HepG2 (cell line): ENCODE measurements around the gene TPPP2. TPM values are rescaled to one million over a fixed set of nuclear protein-coding genes. Genes with fewer than 3 reads are reported as not detected.

Experiments used
- ATAD3A ChIP-seq: sonication (generic); formaldehyde crosslinking; IDR thresholded peaks from 2 replicates; pipeline ENCODE4 v1.4.0; 2020; ENCODE audit warnings: missing genetic modification reagents
- DNMT1 ChIP-seq: sonication (generic); formaldehyde crosslinking; IDR thresholded peaks from 2 replicates; pipeline ENCODE4 v1.5.1; 2020; ENCODE audit warnings: mild to moderate bottlenecking, missing genetic modification reagents
- E2F5 ChIP-seq: sonication (generic); formaldehyde crosslinking; conservative IDR thresholded peaks from 2 replicates; pipeline ENCODE4 v1.4.0; 2020; ENCODE audit warnings: missing genetic modification reagents
- HOXA9 ChIP-seq: sonication (generic); formaldehyde crosslinking; IDR thresholded peaks from 2 replicates; pipeline ENCODE4 v1.8.1; 2022; ENCODE audit warnings: missing genetic modification reagents, mild to moderate bottlenecking, moderate library complexity, borderline replicate concordance
- JUN ChIP-seq: sonication (generic); formaldehyde crosslinking; IDR thresholded peaks from 2 replicates; pipeline ENCODE4 v1.4.0; 2020; ENCODE audit warnings: mild to moderate bottlenecking, missing genetic modification reagents
- KLF15 ChIP-seq: sonication (generic); formaldehyde crosslinking; IDR thresholded peaks from 2 replicates; pipeline ENCODE4 v1.8.1; 2023; ENCODE audit warnings: borderline replicate concordance, mild to moderate bottlenecking, inconsistent platforms, missing genetic modification reagents, mixed read lengths
- RELA ChIP-seq: sonication (generic); formaldehyde crosslinking; IDR thresholded peaks from 2 replicates; pipeline ENCODE4 v1.4.0; 2020; ENCODE audit warnings: missing genetic modification reagents
- SRSF1 ChIP-seq: fragments of 200-400 bp; formaldehyde crosslinking; optimal IDR thresholded peaks from 2 replicates; pipeline ENCODE3; 2017; ENCODE audit warnings: mild to moderate bottlenecking, low read depth, low read length, moderate library complexity
- TBX2 ChIP-seq: sonication (generic); formaldehyde crosslinking; IDR thresholded peaks from 2 replicates; pipeline ENCODE4 v1.5.0; 2020; ENCODE audit warnings: missing genetic modification reagents, mild to moderate bottlenecking, borderline replicate concordance
- ZFP62 ChIP-seq: sonication (generic); formaldehyde crosslinking; IDR thresholded peaks from 2 replicates; pipeline ENCODE4 v1.4.0; 2020; ENCODE audit warnings: missing genetic modification reagents
- ZNF20 ChIP-seq: sonication (generic); formaldehyde crosslinking; IDR thresholded peaks from 2 replicates; pipeline ENCODE4 v1.4.0; 2020; ENCODE audit warnings: mild to moderate bottlenecking, moderate library complexity, missing genetic modification reagents
- ZNF331 ChIP-seq: sonication (generic); formaldehyde crosslinking; IDR thresholded peaks from 2 replicates; pipeline ENCODE4 v1.4.0; 2020; ENCODE audit warnings: missing genetic modification reagents
- ZNF335 ChIP-seq: sonication (generic); formaldehyde crosslinking; IDR thresholded peaks from 2 replicates; pipeline ENCODE4 v1.4.0; 2020; ENCODE audit warnings: missing genetic modification reagents
- ZNF7 ChIP-seq: IDR thresholded peaks from 2 replicates; pipeline ENCODE4 v1.6.1; 2016; ENCODE audit warnings: missing biosample characterization, missing genetic modification reagents
- ZSCAN22 ChIP-seq: sonication (generic); formaldehyde crosslinking; IDR thresholded peaks from 2 replicates; pipeline ENCODE4 v1.4.0; 2020; ENCODE audit warnings: mild to moderate bottlenecking, missing genetic modification reagents
- polyA plus RNA-seq, 8 experiments: library from polyadenylated mRNA; depleted of rRNA in 3 of 8; stranded (reverse) in 7 of 8; unstranded in 1 of 8; fragments of >200 nt; fragmentation: Illumina TruSeq in 4 of 8; extraction: Trizol in 4 of 8; gene quantifications; 2 replicates each; pipeline versions ENCODE4 v1.2.1 to v1.2.3, GENCODE V29; 2011 to 2016; ENCODE audit warnings: low read depth in 4 of 8, missing spikeins in 1 of 8, mixed read lengths in 1 of 8; ENCODE audit not compliant: insufficient read depth in 1 of 8
- total RNA-seq, 5 experiments: library from RNA; depleted of rRNA; stranded (reverse); fragments of >200 nt; fragmentation: Illumina TruSeq; extraction: Trizol; gene quantifications; 2 replicates each; pipeline ENCODE4 v1.2.3, GENCODE V29; 2016; ENCODE audit warnings: low read depth in 1 of 5
- TF ChIP-seq, protein P1 (sequence below): sonication (generic); formaldehyde crosslinking; IDR thresholded peaks from 2 replicates; pipeline ENCODE4 v1.4.0; 2020; ENCODE audit warnings: missing genetic modification reagents
- TF ChIP-seq, protein P2 (sequence below): IDR thresholded peaks from 2 replicates; pipeline ENCODE4 v1.6.1; 2016; ENCODE audit warnings: missing compliant biosample characterization, missing genetic modification reagents, borderline replicate concordance
- TF ChIP-seq, protein P3 (sequence below): sonication (generic); formaldehyde crosslinking; IDR thresholded peaks from 2 replicates; pipeline ENCODE4 v1.4.0; 2020; ENCODE audit warnings: mild to moderate bottlenecking, missing genetic modification reagents
- TF ChIP-seq, protein P4 (sequence below): sonication (generic); formaldehyde crosslinking; IDR thresholded peaks from 2 replicates; pipeline ENCODE4 v1.8.1; 2023; ENCODE audit warnings: missing genetic modification reagents, inconsistent platforms, borderline replicate concordance

Gene TPPP2
- total and polyA plus RNA-seq, 2 of the 13 experiments (the other 11 are each of a cell fraction or from before 2014, with no cell fraction given): 0.58 to 4.2 TPM

- TF ChIP-seq, protein P1, sequence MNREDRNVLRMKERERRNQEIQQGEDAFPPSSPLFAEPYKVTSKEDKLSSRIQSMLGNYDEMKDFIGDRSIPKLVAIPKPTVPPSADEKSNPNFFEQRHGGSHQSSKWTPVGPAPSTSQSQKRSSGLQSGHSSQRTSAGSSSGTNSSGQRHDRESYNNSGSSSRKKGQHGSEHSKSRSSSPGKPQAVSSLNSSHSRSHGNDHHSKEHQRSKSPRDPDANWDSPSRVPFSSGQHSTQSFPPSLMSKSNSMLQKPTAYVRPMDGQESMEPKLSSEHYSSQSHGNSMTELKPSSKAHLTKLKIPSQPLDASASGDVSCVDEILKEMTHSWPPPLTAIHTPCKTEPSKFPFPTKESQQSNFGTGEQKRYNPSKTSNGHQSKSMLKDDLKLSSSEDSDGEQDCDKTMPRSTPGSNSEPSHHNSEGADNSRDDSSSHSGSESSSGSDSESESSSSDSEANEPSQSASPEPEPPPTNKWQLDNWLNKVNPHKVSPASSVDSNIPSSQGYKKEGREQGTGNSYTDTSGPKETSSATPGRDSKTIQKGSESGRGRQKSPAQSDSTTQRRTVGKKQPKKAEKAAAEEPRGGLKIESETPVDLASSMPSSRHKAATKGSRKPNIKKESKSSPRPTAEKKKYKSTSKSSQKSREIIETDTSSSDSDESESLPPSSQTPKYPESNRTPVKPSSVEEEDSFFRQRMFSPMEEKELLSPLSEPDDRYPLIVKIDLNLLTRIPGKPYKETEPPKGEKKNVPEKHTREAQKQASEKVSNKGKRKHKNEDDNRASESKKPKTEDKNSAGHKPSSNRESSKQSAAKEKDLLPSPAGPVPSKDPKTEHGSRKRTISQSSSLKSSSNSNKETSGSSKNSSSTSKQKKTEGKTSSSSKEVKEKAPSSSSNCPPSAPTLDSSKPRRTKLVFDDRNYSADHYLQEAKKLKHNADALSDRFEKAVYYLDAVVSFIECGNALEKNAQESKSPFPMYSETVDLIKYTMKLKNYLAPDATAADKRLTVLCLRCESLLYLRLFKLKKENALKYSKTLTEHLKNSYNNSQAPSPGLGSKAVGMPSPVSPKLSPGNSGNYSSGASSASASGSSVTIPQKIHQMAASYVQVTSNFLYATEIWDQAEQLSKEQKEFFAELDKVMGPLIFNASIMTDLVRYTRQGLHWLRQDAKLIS: no peak; the same call in 1 of the 2 replicates
- TF ChIP-seq KLF15 (CRISPR knock-in tag): no peak
- peak; percentile 93 for TF ChIP-seq TBX2 (CRISPR knock-in tag)
- TF ChIP-seq RELA (CRISPR knock-in tag): peak; percentile 58; the same call in 1 of the 2 replicates
- TF ChIP-seq, protein P2, sequence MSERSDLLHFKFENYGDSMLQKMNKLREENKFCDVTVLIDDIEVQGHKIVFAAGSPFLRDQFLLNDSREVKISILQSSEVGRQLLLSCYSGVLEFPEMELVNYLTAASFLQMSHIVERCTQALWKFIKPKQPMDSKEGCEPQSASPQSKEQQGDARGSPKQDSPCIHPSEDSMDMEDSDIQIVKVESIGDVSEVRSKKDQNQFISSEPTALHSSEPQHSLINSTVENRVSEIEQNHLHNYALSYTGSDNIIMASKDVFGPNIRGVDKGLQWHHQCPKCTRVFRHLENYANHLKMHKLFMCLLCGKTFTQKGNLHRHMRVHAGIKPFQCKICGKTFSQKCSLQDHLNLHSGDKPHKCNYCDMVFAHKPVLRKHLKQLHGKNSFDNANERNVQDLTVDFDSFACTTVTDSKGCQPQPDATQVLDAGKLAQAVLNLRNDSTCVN (CRISPR knock-in tag): no peak
- TF ChIP-seq DNMT1 (CRISPR knock-in tag): no peak
- TF ChIP-seq ZNF20: no peak; the same call in 1 of the 2 replicates
- TF ChIP-seq ZNF7 (CRISPR knock-in tag): no peak
- peak; percentile 82 for TF ChIP-seq ZNF335 (CRISPR knock-in tag)
- no peak for TF ChIP-seq HOXA9 (CRISPR knock-in tag)
- TF ChIP-seq ZFP62: no peak
- TF ChIP-seq E2F5: no peak; the same call in 1 of the 2 replicates
- peak; percentile 38; the same call in 1 of the 2 replicates for TF ChIP-seq ZSCAN22 (CRISPR knock-in tag)
- TF ChIP-seq ATAD3A (CRISPR knock-in tag): no peak
- no peak for TF ChIP-seq SRSF1
- TF ChIP-seq, protein P3, sequence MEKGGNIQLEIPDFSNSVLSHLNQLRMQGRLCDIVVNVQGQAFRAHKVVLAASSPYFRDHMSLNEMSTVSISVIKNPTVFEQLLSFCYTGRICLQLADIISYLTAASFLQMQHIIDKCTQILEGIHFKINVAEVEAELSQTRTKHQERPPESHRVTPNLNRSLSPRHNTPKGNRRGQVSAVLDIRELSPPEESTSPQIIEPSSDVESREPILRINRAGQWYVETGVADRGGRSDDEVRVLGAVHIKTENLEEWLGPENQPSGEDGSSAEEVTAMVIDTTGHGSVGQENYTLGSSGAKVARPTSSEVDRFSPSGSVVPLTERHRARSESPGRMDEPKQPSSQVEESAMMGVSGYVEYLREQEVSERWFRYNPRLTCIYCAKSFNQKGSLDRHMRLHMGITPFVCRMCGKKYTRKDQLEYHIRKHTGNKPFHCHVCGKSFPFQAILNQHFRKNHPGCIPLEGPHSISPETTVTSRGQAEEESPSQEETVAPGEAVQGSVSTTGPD (CRISPR knock-in tag): no peak
- TF ChIP-seq, protein P4, sequence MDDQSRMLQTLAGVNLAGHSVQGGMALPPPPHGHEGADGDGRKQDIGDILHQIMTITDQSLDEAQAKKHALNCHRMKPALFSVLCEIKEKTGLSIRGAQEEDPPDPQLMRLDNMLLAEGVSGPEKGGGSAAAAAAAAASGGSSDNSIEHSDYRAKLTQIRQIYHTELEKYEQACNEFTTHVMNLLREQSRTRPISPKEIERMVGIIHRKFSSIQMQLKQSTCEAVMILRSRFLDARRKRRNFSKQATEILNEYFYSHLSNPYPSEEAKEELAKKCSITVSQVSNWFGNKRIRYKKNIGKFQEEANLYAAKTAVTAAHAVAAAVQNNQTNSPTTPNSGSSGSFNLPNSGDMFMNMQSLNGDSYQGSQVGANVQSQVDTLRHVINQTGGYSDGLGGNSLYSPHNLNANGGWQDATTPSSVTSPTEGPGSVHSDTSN (CRISPR knock-in tag): peak; percentile 56; the same call in 1 of the 2 replicates
- TF ChIP-seq JUN: peak; percentile 54; the same call in 1 of the 2 replicates
- TF ChIP-seq ZNF331: peak; percentile 67
Observed at GRCh38 chr14:21055432-21056117, 25.6 kb downstream of the TPPP2 start (continued).
